ENCODE data around the gene ZBTB16. TPM values are rescaled to one million over a fixed set of nuclear protein-coding genes. Genes with fewer than 3 reads are reported as not detected.

The ZBTB16 gene
- total RNA-seq, 5 donors from 2014 or later (not counting 1 experiment from before 2014, with no cell fraction given), result 8.3 to 20.5 (median 12.4) TPM

DNA sequence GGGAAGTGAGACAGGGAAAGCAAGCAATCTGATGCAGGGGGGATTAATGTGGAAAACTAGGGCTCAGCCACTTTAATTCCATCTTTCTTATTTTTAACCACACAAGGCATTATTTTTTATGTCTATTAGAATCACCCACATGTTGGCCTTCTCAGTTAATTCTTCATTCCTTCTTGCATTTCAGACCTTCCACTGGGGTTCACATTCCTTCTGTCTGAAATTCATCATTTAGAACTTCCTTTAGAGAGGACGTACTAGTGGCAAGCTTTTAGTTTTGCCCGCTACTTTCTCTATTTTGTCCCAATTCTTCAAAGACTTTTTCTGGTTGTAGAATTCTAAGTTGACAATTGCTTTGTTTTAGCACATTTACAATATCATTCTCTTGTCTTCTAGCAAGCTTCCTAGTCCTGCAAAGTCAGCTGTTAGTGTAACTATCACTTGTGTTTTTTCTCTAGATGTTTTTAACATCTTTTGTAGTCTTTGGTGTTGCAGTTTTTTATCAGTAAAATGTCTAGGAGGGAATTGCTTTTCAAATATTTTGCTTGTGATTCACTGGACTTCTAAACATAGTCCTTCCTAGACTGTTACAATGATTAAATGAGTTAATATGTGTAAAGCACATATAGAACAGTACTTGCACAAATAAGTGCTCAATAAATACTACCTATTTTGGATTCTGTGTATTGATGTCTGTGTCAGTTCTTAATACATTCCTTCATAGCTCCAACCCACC, 231.2 kb downstream of the ZBTB16 start:
- no peak overlapping the region for H3K4me3 Mint-ChIP-seq
- ChIA-PET POLR2A (no interaction called here), CTCF (interaction anchor here in 1 of 2 donors (0.6 kb wide), 1 partner anchor 13 kb away, joined by 3 read pairs; no protein-coding TSS in a partner anchor)
- H3K9me3 ChIP-seq, result no peaks in the 10 kb centered on the region
- no peaks in the 10 kb centered on the region for H3K36me3 Mint-ChIP-seq
- H3K27me3 ChIP-seq (replicated peaks in 1 of 2; ENCODE audit: control insufficient read depth in 2 of 2, extremely low read depth in 1 of 2, insufficient read depth in 2 of 2, low read length in 1 of 2), result peaks cover 2% of the 10 kb centered on the region in 2 experiments
- ATAC-seq (replicated peaks in 1 of 4), result no peak
- no peaks in the 10 kb centered on the region for H3K4me1 ChIP-seq (ENCODE audit: control insufficient read depth in 1 of 2, extremely low read depth in 1 of 2, insufficient read depth in 2 of 2, low read length in 2 of 2)
- WGBS (ENCODE audit: insufficient coverage), result no CpG with 5 or more reads among the region's 2 CpGs
- peaks cover 0 to 5% (median 3%) of the 10 kb centered on the region in 3 donors for H3K4me1 Mint-ChIP-seq
- no peaks in the 10 kb centered on the region for H3K36me3 ChIP-seq (ENCODE audit: control insufficient read depth in 2 of 2, extremely low read depth in 1 of 2, insufficient read depth in 1 of 2, low read length in 1 of 2)
- DNase-seq, result no peak
- H3K27ac ChIP-seq (ENCODE audit: low read length), result no peak overlapping the region
- no peaks in the 10 kb centered on the region for H3K9me3 Mint-ChIP-seq
- no peak overlapping the region for H3K27ac Mint-ChIP-seq
- no peak overlapping the region for H3K4me3 ChIP-seq (ENCODE audit: control insufficient read depth in 1 of 2, extremely low read depth in 1 of 2, low read length in 1 of 2)
- H3K27me3 Mint-ChIP-seq, result peaks cover 5% of the 10 kb centered on the region in 2 donors

DNA sequence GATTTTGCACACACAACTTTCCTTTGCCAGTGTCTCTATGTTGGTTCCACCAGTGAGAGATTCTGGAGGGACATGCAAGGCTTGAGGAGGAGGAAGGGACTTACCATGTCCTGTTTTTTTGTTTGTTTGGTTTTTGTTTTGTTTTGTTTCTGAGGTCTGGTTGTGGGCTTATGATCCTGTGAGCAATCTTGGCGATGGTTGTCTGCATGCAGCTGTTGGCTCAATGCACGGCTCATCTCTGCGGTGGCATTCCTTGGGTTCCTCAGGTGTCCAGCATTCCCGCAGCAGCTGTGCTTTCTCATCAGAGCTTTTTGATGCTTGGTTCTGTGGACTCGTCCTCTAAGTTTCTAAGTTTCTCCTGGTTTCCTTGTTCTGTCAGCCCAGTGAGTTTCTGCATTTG, 231.9 kb downstream of the ZBTB16 start:
- ATAC-seq (replicated peaks in 1 of 4) (no peak), DNase-seq (no peak)
- WGBS (ENCODE audit: insufficient coverage), result 85% methylated on average over 5 of the region's 5 CpGs
- Histone ChIP-seq H3K9me3 (no peaks in the 10 kb centered on the region), H3K4me1 (ENCODE audit: control insufficient read depth in 1 of 2, extremely low read depth in 1 of 2, insufficient read depth in 2 of 2, low read length in 2 of 2) (no peaks in the 10 kb centered on the region), H3K27ac (ENCODE audit: low read length) (no peak overlapping the region), H3K27me3 (replicated peaks in 1 of 2; ENCODE audit: control insufficient read depth in 2 of 2, extremely low read depth in 1 of 2, insufficient read depth in 2 of 2, low read length in 1 of 2) (peaks cover 2 to 4% of the 10 kb centered on the region in 2 experiments), H3K36me3 (ENCODE audit: control insufficient read depth in 2 of 2, extremely low read depth in 1 of 2, insufficient read depth in 1 of 2, low read length in 1 of 2) (no peaks in the 10 kb centered on the region), H3K4me3 (ENCODE audit: control insufficient read depth in 1 of 2, extremely low read depth in 1 of 2, low read length in 1 of 2) (no peak overlapping the region)
- H3K4me1 Mint-ChIP-seq, result peaks cover 0 to 5% (median 3%) of the 10 kb centered on the region in 3 donors
- CTCF ChIA-PET, result interaction anchor here in 1 of 2 donors (0.6 kb wide), 1 partner anchor 14 kb away, joined by 3 read pairs; no protein-coding TSS in a partner anchor
- POLR2A ChIA-PET, result no interaction called here
- peaks cover 5% of the 10 kb centered on the region in 2 donors for H3K27me3 Mint-ChIP-seq
- H3K9me3 Mint-ChIP-seq, result no peaks in the 10 kb centered on the region
- H3K4me3 Mint-ChIP-seq, result peak overlapping the region in 1 of 3 donors; percentile 10
- H3K36me3 Mint-ChIP-seq, result no peaks in the 10 kb centered on the region
- no peak overlapping the region for H3K27ac Mint-ChIP-seq

DNA sequence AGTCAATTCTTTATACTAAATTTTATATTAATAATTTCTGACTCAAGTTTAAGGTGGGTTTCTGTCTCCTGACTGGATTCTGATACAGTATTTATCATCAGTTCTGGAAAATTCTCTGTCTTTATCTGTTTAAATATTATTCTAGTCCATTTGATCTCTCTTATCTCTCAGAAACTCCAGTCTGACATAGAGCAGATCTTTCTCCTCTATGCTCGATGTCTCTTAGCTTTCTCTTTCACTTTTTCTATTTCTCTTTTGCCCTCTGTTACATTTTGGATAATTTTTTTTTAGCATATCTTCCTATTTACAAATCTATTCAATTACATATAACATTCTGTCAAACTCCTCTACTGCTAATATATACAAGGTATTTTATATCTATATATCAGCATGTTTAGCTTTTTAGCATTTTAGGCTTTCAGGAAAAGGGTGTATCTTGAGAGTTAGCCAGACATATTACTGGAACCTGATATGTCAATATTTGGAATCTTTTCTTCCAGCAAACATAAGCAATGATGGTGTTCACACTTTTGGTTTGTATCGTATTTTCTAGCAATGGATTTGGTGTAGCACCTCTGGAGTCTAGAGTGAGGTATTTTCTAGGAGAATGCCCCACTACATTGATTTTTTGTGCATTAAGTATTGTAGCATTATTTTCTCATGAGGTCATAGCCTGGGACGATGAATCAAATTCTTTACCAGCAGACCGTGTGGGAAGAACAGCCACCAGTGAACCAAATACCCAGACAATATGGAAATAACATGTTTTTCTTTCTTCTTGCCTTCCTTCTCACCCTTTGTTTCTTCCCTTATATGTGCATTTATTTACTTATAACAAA, 232.6 kb downstream of the ZBTB16 start:
- POLR2A ChIA-PET, result no interaction called here

DNA sequence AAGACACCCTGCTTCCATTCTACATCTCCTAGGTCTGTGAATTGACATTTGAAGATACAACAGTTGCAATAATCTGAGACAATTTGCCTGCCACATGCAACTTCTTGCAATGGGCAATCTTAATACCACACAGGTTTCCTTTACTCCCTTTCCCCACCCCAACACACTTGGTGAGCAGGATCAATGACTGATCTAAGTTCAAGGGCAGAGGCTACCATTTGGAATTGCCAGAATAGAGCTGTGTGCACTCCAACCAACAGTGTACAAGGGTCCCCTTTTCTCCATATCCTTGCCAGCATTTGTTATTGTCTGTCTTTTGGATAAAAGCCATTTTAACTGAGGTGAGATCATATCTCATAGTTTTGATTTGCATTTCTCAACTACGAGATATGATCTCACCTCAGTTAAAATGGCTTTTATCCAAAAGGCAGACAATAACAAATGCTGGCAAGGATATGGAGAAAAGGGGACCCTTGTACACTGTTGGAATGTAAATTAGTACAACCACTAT, 233.7 kb downstream of the ZBTB16 start:
- Histone ChIP-seq H3K9me3 (no peaks in the 10 kb centered on the region), H3K36me3 (ENCODE audit: control insufficient read depth in 2 of 2, extremely low read depth in 1 of 2, insufficient read depth in 1 of 2, low read length in 1 of 2) (no peaks in the 10 kb centered on the region), H3K27me3 (replicated peaks in 1 of 2; ENCODE audit: control insufficient read depth in 2 of 2, extremely low read depth in 1 of 2, insufficient read depth in 2 of 2, low read length in 1 of 2) (peaks cover 0 to 4% of the 10 kb centered on the region in 2 experiments), H3K4me3 (ENCODE audit: control insufficient read depth in 1 of 2, extremely low read depth in 1 of 2, low read length in 1 of 2) (no peak overlapping the region), H3K4me1 (ENCODE audit: control insufficient read depth in 1 of 2, extremely low read depth in 1 of 2, insufficient read depth in 2 of 2, low read length in 2 of 2) (no peaks in the 10 kb centered on the region), H3K27ac (ENCODE audit: low read length) (no peak overlapping the region)
- WGBS (ENCODE audit: insufficient coverage), result no CpG with 5 or more reads among the region's 1 CpG
- Mint-ChIP-seq H3K36me3 (no peaks in the 10 kb centered on the region), H3K27ac (no peak overlapping the region), H3K9me3 (no peaks in the 10 kb centered on the region), H3K4me1 (peaks cover 0 to 5% (median 3%) of the 10 kb centered on the region in 3 donors), H3K4me3 (no peak overlapping the region), H3K27me3 (peaks cover 5 to 9% of the 10 kb centered on the region in 2 donors)
- no peak for DNase-seq
- CTCF ChIA-PET, result no interaction called here
- no peak for ATAC-seq (replicated peaks in 1 of 4)
- POLR2A ChIA-PET, result no interaction called here

More for the DNA sequence above, 232.6 kb downstream of the ZBTB16 start:
- H3K4me3 ChIP-seq (ENCODE audit: control insufficient read depth in 1 of 2, extremely low read depth in 1 of 2, low read length in 1 of 2), result no peak overlapping the region
- no peak for DNase-seq
- no peaks in the 10 kb centered on the region for H3K9me3 ChIP-seq
- no peak overlapping the region for H3K27ac ChIP-seq (ENCODE audit: low read length)
- H3K27me3 Mint-ChIP-seq, result peaks cover 5% of the 10 kb centered on the region in 2 donors
- H3K4me1 Mint-ChIP-seq, result peaks cover 0 to 5% (median 3%) of the 10 kb centered on the region in 3 donors
- no peak for ATAC-seq (replicated peaks in 1 of 4)
- peak overlapping the region in 1 of 3 donors; percentile 10 for H3K4me3 Mint-ChIP-seq
- H3K36me3 ChIP-seq (ENCODE audit: control insufficient read depth in 2 of 2, extremely low read depth in 1 of 2, insufficient read depth in 1 of 2, low read length in 1 of 2), result no peaks in the 10 kb centered on the region
- H3K27me3 ChIP-seq (replicated peaks in 1 of 2; ENCODE audit: control insufficient read depth in 2 of 2, extremely low read depth in 1 of 2, insufficient read depth in 2 of 2, low read length in 1 of 2), result peaks cover 0 to 4% of the 10 kb centered on the region in 2 experiments
- no peak overlapping the region for H3K27ac Mint-ChIP-seq
- CTCF ChIA-PET, result interaction anchor here in 1 of 2 donors (1.0 kb wide), 1 partner anchor 9 kb away, joined by 3 read pairs; no protein-coding TSS in a partner anchor
- no peaks in the 10 kb centered on the region for H3K4me1 ChIP-seq (ENCODE audit: control insufficient read depth in 1 of 2, extremely low read depth in 1 of 2, insufficient read depth in 2 of 2, low read length in 2 of 2)
- WGBS (ENCODE audit: insufficient coverage), result 80% methylated on average over 1 of the region's 4 CpGs
- H3K9me3 Mint-ChIP-seq, result no peaks in the 10 kb centered on the region
- H3K36me3 Mint-ChIP-seq, result no peaks in the 10 kb centered on the region

DNA sequence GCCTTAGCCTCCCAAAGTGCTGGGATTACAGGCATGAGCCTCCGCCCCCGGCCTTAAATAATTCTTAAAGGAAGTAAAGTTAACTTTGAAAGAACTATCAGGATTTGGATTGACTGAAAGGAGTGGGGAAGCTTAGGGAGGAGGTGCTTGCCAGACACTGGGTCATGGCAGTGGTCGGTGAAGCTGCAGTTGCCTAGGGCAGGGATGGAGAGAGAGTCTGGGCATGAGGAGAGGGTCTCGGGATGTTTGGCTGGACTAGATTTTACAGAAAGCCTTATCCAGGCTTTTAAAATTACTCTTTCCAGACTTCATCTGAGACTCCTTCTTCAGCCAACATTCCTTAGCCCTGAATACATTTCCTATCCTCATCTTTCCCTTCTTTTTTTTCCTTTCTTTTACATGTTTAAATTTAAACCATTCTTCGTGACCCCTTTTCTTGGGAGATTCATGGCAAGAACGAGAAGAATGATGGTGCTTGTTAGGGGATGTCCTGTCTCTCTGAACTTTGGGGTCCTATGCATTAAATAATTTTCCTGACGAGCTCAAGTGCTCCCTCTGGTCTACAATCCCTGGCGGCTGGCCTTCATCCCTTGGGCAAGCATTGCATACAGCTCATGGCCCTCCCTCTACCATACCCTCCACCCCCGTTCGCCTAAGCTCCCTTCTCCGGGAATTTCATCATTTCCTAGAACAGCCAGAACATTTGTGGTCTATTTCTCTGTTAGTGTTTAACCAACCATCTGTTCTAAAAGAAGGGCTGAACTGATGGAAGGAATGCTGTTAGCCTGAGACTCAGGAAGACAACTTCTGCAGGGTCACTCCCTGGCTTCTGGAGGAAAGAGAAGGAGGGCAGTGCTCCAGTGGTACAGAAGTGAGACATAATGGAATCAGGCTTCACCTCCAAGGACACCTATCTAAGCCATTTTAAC, 236.4 kb downstream of the ZBTB16 start, which contains the start of gene NNMT:
Gene NNMT (plus strand): TSS at position 724 of the 929 bp plus-strand sequence. CDS start 158 bp downstream, at position 882.
- Mint-ChIP-seq H3K36me3 (no peaks in the 10 kb centered on the region), H3K4me1 (peaks cover 0 to 5% (median 3%) of the 10 kb centered on the region in 3 donors), H3K27ac (no peak within 1 kb of the TSS), H3K27me3 (peaks cover 5 to 9% of the 10 kb centered on the region in 2 donors), H3K9me3 (peaks cover 3 to 10% (median 4%) of the 10 kb centered on the region in 3 donors), H3K4me3 (no peak within 1 kb of the TSS)
- Histone ChIP-seq H3K27me3 (replicated peaks in 1 of 2; ENCODE audit: control insufficient read depth in 2 of 2, extremely low read depth in 1 of 2, insufficient read depth in 2 of 2, low read length in 1 of 2) (peaks cover 0 to 4% of the 10 kb centered on the region in 2 experiments), H3K4me3 (ENCODE audit: control insufficient read depth in 1 of 2, extremely low read depth in 1 of 2, low read length in 1 of 2) (no peak within 1 kb of the TSS), H3K9me3 (no peaks in the 10 kb centered on the region), H3K4me1 (ENCODE audit: control insufficient read depth in 1 of 2, extremely low read depth in 1 of 2, insufficient read depth in 2 of 2, low read length in 2 of 2) (no peaks in the 10 kb centered on the region), H3K27ac (ENCODE audit: low read length) (no peak within 1 kb of the TSS), H3K36me3 (ENCODE audit: control insufficient read depth in 2 of 2, extremely low read depth in 1 of 2, insufficient read depth in 1 of 2, low read length in 1 of 2) (no peaks in the 10 kb centered on the region)
- ChIA-PET POLR2A (interaction anchor here in 1 of 2 donors (0.5 kb wide), 1 partner anchor 143 kb away, joined by 4 read pairs; no protein-coding TSS in a partner anchor), CTCF (no interaction called here)
- ATAC-seq (replicated peaks in 1 of 4) (no peak), DNase-seq (no peak)
- WGBS (ENCODE audit: insufficient coverage), result 82% methylated on average over 6 of the region's 11 CpGs
